Right ventricle myocardium superior (tissue), 1 donor: ENCODE measurements around the gene DCLK2. TPM values are rescaled to one million over a fixed set of nuclear protein-coding genes. Genes with fewer than 3 reads are reported as not detected.

Source experiments
- ATAC-seq: fragments of 200-7000 bp; cut with Tn5 transposase; one replicate; pipeline ENCODE4 v1.9.1; 2020; ENCODE audit warnings: mild to moderate bottlenecking; ENCODE audit not compliant: poor library complexity
- DNase-seq: peaks from one replicate; pipeline ENCODE4 v3.0.0-alpha.2; 2020
- intact Hi-C: fragments of 100-400 bp; cut with DNase I; formaldehyde crosslinking; loops from one replicate; pipeline ENCODE4 v1.11.2; 2022
- total RNA-seq: library from RNA; stranded (reverse); fragmentation: NEBNext Ultra II Directional; extraction: Animal tissue kit (Norgen Biotek cat#: 25700); gene quantifications from one replicate; pipeline ENCODE4 v1.2.1, GENCODE V29; 2021
- donor health status: DM: no; HTN: yes; CAD: no; lungs with severe emphysema.

DCLK2 gene
- total RNA-seq, 1 donor from 2014 or later: 19.9 TPM

DNA sequence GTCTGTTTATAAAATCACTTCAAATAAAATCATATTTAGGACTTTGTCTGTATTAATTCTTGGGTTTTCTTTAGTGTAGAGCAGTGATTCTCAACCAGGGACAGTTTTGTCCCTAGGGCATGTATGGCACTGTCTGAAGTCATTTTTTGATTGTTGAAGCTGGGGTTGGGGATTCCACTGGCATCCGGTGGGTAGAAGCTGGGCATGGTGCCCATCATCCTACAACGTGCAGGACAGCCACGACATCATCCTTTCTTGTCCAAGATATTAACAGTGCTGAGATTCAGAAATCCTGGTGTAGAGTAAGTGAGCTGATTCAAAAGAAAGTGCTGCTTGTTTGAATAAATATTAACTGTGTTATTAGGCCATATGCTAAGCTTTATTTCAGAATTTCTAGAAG is 28.6 kb downstream of the DCLK2 start:
- ATAC-seq (no peak), DNase-seq (no peak)
- intact Hi-C loops: no loop called here

DNA sequence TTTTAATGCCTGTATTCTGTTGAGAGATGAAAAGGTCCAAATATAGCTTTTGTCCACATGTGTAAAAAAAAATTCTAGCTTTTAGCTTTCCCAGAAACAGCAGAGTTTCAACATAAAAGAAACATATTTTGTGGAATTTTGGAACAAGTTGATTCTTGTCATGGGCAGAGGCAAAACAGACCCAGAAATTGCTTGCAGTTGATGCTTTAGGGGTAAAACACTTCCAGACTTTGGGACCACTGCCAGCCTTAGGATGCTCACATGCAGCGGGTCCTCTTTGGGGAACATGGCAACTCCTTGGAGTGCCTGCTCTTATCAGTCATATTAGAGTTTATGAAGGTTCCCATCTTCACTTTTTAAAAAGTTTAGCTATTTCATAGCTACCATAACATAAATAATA is 30.4 kb downstream of the DCLK2 start:
- intact Hi-C loops: no loop called here
- no peak for ATAC-seq
- no peak for DNase-seq

DNA sequence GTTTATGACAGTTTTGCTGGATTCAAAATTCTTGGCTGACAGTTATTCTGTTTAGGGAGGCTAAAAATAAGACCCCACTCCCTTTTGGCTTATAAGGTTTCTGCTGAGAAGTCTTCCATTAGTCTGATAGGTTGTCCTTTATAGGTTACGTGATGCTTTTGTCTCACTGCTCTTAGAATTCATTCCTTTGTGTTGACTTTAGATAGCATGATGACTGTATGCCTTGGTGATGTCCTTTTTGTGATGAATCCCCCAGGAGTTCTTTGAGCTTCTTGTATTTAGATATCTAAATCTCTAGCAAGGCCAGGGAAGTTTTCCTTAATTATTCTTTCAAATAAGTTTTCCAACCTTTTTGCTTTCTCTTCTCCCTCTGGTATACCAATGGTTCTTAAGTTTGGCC is 36.4 kb downstream of the DCLK2 start:
- DNase-seq: no peak
- no peak for ATAC-seq
- intact Hi-C loops: no loop called here

DNA sequence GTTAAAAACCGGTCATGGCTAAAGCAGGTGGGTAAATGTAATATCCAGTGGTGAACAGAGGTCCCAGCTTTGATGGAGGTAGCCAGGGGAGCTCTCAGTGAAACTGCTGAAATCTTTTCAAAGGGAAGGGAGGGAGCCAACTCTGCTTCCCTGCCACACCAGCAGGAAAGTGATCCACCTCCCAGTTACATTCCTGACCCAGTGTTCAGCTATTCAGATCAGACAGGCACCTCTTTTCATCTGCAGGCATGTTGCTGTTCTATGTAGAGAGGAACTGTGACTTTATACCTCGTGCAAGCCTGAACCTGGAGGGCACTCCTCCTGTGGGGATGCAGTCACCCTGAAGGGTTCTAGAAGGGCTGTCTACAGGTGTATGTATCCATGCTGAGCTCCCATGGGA is 37.6 kb downstream of the DCLK2 start:
- DNase-seq: no peak
- ATAC-seq: peak; percentile 23
- intact Hi-C loops: no loop called here

DNA sequence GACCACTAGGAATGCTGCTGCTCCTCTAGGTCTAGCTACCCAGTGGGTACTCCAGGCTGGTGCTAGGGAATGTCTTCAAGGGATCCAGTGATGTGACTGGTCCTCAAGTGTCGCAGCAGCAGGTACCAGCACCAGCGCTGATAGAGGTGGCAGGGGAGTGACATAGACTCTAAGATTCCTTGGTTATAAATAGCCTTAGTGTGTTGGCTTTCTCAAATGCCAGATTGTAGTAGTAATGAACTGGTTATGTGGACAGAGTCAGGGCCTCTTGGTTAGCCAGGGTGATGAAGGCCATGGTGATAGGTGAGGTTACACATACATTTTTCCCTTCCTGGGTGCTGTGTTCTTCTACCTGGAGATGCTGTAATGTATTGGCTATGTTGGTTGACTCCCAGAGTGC is 38.3 kb downstream of the DCLK2 start:
- DNase-seq: no peak
- ATAC-seq: peak; percentile 75
- intact Hi-C loops: no loop called here

DNA sequence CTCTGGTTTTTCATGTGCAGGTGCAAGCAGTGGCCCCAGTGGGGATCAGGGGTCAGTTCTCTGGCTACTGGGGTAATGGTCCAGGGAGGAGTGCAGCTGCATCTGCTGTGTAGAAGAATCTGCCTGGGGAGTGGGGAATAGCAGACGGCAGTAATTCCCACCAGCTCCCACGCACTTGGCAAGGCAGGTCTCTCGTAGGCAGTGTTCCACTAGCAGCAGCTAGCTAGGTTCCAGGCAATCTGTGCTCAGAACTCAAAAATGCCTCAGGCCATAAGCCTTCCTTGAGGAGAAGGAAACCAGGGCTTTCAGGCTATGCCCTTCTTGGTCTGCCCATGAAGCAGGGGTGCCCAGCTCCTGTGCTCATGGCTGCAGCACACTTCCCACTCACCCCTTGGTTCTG is 38.8 kb downstream of the DCLK2 start:
- DNase-seq (peak; percentile 42), ATAC-seq (peak; percentile 65)
- intact Hi-C loops: no loop called here

DNA sequence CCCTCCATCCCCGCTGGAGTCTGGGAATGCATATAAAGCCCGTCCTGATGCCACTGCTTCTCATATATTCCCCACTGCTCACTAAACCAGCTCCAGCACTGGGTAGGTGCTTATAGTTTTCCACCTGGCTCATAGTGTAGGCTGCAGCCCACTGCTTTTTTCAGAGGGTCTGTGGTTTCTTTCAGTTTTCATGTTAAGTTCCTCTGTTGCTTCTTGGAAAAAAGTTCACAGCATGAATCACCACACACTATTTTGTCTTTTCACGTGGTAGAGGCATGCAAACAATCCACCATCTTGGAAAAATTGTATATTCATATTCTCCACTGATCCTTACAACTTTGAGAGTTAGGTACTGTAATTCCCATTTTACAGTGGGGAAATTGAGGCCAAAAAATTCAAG is 39.4 kb downstream of the DCLK2 start:
- DNase-seq (no peak), ATAC-seq (peak; percentile 13)
- intact Hi-C loops: no loop called here

DNA sequence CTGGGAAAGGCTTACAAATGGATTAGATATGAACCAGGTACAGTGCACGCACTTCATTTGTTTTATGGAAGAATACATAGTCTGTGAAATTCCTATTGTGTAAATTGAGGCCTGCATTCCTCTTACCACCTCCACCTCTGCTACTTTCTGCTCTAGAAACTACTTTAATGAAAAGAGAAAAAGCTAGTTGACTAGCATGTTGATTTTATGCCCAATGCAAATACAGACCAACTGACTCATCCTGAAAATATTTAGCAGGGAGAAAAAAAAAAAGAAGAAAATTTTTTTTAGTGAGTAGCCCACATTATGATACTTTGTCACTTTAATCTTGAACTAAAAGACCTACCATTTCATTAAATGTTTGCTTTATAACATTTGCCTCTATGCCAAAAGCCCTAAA is 41.2 kb downstream of the DCLK2 start:
- DNase-seq (no peak), ATAC-seq (no peak)
- intact Hi-C loops: no loop called here

DNA sequence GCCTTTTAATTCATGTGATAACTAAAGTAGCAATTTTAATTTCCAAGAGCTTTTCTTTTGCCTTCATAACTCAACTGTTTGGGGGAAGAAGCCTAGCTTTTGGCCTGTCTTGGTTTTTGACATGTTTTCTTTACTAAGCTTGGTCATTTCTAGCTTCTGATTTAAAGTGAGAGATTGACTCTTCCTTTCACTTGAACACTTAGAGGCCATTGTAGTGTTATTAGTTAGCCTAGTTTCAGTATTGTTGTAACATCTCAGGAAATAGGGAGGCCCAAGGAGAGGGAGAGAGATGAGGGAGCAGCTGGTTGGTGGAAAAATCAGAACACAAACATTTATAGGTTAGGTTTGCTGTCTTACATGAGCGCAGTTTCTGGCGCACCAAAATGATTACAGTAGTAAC is 44.8 kb downstream of the DCLK2 start:
- intact Hi-C loops: no loop called here
- DNase-seq (no peak), ATAC-seq (no peak)

DNA sequence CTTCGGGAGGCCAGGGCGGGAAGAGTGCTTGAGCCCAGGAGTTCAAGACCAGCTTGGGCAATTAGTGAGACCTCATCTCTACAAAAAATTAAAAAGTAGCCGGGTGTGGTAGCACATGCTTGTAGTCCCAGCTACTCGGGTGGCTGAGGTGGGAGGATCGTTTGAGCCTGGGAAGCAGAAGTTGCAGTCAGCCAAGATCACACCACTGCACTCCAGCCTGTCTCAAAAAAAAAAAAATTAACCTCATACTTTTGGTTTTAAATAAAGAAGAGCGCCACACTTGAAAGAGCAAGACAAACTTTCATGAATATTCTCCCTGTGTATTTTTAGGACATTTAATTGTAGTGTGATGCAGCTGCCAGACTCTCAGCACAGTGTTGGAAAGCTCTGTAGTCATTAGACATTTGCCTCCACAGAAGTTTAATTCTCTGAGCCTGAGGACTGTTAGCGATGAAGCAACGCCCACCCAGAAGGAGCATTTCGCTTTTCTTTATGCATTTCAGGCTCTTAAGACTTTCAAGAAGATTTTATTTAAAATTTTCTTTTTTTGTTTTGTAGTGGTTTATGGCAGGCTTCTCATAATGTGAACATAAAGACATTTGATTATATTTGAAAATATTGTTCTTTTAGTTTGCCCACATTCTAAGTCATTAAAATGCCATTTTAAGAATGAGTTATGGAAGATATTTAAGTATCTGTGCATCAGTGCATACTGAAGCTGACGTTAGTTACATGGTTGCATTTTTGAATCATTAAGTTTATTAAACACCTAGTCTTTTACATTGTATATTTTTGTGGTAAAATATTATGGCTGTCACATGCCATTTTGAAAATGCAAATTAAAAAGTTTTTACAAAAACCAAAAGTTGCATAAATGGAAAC is 45.8 kb downstream of the DCLK2 start:
- intact Hi-C loops: no loop called here
- ATAC-seq: no peak

DNA sequence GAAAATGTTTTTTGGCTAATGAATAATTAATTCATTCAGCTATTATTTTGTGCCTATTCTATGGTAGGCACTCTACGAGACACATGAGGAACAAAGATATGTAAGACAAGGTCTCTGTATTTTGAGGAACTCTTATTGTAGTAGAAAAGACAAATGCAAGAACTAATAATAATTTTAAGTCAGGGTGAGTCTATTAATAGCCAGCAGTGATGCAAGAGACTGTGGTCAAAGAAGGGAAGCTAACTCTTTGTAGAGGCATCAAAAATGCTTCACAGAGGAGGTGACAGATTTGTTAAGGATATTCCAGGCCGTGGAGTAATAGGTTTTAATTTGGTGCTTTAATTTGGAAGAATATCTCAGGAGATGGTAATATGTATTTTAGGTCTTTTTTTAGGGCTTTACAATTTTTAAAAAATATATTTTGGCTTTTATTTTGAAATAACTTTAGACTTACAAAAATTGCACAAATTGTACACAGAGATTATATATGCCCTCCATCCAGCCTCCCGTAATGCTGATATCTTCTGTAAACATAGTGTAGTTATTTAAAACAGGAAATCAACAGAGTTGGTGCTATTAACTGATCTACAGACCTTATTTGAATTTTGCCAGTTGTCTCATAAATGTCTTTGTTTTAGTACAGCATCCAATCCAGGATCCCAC is 48.1 kb downstream of the DCLK2 start:
- DNase-seq (no peak), ATAC-seq (peak; percentile 85)
- intact Hi-C loops: no loop called here

More for the DNA sequence above, 45.8 kb downstream of the DCLK2 start:
- DNase-seq: no peak

DNA sequence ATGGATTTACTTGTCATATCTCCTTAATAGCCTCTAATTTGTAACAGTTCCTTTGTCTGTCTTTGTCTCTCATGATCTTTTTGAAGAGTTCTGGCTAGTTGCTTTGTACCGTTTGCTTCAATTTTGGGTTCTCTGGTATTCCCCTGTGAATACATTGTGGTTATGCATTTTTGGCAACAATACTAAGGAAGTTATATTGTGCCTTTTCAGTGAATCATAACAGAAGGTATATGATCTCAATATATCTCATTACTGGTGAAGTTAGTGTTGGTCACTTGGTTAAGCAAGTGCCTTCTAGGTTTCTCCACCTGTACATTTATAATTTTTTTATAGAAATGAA is 48.6 kb downstream of the DCLK2 start:
- no peak for ATAC-seq
- no peak for DNase-seq
- intact Hi-C loops: no loop called here

DNA sequence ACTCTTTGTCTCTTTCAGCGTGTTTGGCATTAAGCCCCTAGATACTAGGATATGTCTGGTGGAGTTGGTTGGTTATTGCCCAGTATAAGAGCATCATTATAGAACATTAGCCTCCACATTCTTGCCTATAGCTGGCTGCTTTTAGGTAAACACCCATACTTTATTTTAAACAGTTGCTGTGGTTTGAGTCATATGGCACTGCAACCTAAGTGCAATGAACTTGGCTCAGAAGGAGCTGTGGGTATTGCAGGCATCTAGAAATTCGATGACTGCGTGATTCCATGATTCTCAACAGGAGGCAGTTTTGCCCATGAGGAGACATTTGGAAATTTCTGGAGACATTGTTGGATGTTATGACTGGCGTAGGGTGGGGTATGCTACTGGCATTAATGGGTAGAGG is 49.5 kb downstream of the DCLK2 start:
- intact Hi-C loops: no loop called here
- ATAC-seq (no peak), DNase-seq (no peak)

DNA sequence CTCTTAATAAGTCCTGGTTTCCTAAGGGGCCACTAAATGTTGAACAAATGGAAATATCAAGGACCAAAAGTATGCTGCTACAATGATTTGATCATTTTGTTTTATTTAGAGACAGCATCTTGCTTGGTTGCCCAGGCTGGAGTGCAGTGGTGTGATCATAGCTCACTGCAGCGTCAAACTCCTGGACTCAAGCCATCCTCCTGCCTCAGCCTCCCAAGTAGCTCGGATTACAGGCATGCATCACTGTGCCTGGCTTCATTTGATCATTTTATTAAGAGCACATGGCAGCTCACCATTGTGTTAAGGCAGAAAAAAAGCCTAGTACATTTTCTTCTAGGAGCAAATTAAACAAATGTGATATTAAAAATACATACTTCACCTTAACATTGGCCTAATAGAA is 52.7 kb downstream of the DCLK2 start:
- no peak for DNase-seq
- ATAC-seq: no peak
- intact Hi-C loops: no loop called here

DNA sequence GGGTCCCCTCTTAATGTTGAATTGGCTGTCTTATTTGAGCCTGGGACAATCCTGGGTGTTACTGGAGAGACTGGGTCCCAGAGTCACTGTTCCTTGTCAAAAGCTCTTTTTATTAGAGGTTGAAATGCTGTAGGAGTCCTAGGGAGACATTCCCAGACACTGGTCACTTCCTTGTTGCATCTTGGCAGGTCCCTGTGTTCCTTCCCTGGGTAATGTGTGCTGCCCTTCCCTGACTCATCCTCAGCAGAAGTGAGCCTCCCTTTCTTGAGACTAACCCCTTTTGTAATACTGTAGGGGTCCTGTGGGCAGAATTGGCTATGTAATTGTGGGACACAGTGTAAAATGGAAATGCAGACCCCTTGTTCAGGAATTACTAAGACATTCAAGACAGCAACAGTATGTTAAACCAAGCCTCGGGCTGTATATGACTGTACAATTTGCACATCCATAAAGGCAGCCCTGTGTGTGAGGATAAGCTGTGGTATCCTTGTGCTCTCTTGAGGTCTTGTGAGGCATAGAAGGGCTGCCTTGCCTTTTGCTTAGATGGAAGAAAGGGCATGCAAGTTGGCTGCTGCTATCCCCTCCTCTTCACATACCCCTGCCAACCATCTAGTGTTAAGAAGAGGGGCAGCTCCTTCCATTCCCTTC is 53.5 kb downstream of the DCLK2 start:
- intact Hi-C loops: no loop called here
- DNase-seq (no peak), ATAC-seq (no peak)

DNA sequence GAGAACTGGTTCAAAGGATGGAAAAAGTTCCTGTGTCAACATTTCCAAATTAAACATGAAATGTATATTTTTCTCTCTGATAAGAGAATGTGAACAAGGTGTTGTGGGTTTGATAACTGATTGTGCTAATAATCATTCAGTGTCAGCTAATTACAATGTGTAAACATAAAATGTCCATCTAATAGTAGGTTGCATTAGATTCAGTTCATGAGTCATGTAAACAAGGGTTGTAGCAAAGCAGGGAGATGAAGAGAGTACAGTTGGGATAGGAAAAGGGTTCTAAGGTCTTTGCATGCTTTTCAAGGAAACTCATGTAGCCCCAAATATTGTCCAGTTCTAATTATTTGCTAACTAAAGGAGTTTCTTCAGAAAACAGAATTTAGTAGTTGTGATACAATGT is 55.4 kb downstream of the DCLK2 start:
- intact Hi-C loops: no loop called here
- ATAC-seq (no peak), DNase-seq (no peak)

DNA sequence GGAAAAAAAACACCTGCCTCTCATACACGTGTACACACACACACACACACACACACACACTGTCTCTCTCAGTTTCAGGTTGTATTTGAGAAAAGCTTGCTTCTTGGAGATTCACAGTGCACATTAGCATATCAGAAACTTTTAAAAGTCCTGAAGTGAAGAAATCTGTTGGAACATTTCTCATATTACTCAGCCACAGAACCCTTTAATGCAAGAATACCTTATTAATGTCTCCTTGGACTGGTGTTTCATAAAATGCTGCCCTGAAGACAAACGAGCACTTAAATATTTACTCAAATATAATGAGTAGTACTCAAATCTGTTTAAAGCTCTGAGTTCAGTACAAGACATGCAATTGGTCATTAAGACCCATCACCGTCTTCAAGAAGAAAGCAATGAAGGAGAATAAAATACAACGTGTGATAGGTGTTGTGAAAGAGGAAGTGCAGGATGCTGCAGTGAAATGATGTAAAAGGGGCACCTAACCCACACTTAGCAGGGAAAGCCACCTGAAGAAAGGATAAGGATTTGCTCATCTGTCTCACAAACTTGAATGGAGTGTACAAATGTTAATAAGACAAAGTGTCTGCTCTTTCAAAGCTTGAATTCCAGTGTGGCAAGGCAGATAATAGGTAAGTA is 57.0 kb downstream of the DCLK2 start:
- DNase-seq: no peak

DNA sequence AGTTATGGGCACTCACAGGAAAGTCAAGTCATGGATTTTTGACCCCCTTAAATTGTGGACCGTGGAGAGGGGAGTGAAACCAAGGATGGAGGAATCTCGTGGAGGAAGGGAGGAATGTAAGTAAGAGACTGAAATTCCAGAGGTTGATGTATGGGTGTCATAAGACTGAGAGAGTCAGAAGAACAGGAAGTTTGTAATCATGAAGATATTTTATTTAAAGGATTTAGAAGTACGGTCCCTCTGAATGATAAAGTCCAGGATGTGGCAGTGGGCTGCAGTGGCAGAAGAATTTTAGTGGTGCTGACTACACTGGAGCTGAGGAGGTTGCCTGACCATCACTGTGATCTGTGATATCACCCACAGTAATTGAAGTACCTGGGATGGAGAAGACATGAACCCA is 57.8 kb downstream of the DCLK2 start:
- ATAC-seq (no peak), DNase-seq (no peak)
- intact Hi-C loops: no loop called here

More for the DNA sequence above, 57.0 kb downstream of the DCLK2 start:
- intact Hi-C loops: no loop called here
- no peak for ATAC-seq

DNA sequence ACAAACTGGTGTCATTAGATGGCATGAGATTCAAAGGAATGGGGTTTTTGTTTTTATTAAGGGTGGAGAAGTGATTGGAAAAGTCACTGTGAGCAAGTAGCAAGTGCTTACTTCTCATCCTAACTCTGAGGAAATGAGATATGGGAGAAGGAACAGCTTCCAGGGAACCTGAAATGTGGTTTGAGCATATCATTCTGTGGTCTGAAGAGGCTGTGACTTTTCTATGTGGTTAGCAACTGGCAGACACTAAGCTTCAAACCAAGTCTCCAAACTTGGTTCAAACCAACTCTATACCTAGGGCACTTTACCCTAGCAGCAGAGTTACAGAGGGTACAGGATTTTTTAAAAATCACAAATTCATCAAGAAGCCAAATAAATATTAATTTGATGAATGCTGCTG is 58.2 kb downstream of the DCLK2 start:
- intact Hi-C loops: no loop called here
- DNase-seq: no peak
- no peak for ATAC-seq
